IPS-NIHi7 (cell line): ENCODE results near the gene KCNH3.

Experiments
- DNase-seq: peaks from one replicate; pipeline ENCODE4 v3.0.0; 2012; ENCODE audit warnings: mixed read lengths; ENCODE audit errors: extremely low spot score

KCNH3 gene

GRCh38 chr12:49545815-49546214 is 7.0 kb downstream of the KCNH3 start:
- DNase-seq, result no peak

DNA sequence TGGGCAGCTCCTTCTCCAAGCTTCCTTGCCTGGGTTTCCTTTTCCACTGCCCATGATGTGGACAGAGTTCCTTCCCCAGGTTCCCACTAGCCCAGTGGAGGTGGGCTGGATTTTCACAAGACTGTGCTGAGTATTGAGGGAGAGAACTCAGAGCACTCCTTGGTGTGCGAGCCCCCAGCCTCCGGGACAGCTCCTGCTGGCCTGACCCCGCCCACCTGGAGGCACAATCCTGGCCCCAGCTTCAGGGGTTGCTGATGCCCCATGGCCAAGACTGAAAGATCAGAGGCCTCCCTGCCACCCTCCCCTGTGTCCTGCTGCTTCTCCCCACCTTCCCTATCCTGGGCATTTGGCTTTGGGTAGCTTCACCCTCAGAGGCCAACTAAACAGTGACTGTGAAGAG is 7.7 kb downstream of the KCNH3 start:
- DNase-seq, result no peak

GRCh38 chr12:49547090-49547690 is 8.4 kb downstream of the KCNH3 start:
- DNase-seq, result no peak

DNA sequence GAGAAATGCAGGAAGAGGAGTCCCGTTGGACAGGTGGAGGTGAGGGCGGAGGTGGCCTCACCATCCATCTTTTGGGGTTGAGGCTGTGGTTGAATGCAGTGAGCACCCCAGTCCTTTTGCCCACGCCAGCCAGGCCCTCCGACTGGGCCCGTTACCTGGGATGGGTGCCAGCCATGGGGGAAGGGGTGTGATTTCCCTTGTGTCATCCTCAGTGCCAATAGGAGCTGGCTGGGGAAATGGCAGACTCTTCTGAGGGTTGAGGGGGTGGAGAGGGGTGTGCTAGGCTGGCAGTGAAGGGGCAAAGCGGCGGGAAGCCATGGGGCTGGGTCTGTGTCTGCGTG is 9.6 kb downstream of the KCNH3 start:
- no peak for DNase-seq

GRCh38 chr12:49548822-49549648 is 10.2 kb downstream of the KCNH3 start:
- DNase-seq, result peak; percentile 72

GRCh38 chr12:49549735-49550692 is 11.2 kb downstream of the KCNH3 start:
- DNase-seq, result no peak

DNA sequence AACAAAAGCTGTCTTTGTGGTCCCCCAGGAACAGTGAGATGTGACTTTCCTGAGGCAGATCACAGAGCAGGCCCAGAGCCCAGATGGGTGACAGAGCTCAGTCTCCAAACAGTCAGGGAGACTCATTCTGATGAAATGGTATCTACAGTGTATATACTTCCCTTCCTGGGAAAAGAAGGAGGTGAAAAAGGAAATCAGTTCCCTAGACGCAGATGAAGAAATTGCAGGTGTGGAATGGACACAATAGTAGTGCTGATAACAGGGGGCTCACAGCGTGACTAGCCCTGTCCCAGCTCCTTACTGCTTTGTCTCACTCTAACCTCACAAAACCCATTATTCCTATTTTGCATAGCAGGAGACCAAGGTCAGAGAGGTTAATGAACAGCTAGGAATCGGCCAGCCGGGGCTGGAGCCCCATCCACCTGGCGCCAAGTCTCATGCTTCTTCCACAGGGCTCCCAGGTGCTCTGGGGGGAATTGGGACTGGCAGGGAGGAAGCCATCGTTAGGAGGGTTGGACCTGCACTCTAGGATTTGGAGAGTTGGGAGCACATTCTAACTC is 11.9 kb downstream of the KCNH3 start:
- no peak for DNase-seq

DNA sequence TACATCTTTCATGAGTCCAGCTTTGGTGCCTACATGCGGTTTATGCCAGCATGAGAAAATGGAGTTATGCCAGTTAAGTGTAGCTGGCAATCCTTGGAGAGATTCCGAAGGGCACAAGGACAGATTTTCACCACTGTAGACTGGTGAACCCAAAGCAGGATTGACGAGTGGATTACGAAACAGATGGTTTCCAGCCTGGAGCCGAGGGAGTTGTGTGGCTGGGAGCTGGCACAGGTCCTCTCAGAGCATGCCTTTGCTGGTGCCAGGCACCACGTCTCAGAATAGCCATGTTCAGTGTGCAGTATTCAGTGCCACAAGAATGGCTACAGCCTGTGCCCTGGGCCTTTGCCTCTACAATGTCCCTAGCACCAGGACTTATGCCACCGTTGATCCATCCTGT is 13.2 kb downstream of the KCNH3 start:
- no peak for DNase-seq

DNA sequence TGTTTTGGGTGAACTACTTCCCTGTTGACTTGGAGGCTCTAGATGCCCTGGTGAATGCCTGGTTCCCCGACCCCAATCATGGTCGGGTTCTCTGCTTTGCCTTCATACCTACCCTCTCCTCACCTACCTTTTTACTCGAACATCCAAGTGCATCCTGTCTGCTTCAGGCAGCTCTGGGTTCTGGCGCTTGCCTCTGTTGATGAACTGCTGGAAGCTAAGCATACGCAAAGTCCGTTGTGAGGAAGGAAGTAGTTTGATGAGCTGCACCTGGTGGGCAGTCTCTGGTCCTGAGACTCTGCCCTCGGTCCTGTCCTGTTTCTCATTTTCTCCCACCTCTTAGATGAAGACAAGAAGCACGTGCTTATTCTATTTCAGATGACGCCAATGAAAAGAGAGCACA is 13.6 kb downstream of the KCNH3 start:
- no peak for DNase-seq

GRCh38 chr12:49552899-49553298 is 14.1 kb downstream of the KCNH3 start:
- no peak for DNase-seq

DNA sequence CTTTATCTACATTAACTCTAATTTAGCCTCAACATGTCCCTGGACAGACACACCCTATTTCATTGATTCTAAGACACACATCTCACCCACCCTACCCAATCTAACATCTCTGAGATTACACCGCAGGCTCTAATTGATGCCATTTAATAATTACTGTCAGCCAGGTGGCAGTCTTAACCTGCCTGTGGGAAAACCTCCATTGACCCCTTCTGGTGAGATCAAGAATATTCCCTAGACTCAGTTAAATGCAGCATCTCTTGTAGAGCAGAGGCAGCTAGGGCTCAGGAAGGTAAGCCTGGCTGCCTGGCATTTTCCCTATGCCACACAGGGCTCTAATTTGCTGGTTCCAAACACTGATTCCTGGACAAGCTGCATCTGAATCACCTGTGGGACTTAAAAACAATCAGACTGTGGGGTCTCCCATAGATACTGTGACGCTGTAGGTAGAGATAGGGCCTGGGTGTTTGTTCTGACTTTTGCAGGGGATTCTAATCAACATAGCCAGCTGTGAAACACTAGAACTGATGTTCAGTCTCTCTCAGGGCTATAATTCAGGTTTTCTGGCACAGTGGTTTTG is 14.8 kb downstream of the KCNH3 start:
- DNase-seq, result peak; percentile 69

DNA sequence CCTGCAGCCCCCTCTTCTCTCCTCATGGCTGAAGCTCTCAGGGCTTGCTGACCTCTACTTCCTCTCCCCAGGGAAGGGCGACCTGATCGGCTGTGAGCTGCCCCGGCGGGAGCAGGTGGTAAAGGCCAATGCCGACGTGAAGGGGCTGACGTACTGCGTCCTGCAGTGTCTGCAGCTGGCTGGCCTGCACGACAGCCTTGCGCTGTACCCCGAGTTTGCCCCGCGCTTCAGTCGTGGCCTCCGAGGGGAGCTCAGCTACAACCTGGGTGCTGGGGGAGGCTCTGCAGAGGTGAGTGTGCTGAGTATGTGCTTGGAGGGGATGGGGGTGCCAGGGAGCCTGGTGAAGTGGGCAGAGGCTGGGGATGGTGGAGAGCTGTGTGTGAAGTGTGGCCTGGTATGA is 15.4 kb downstream of the KCNH3 start:
- DNase-seq, result no peak

DNA sequence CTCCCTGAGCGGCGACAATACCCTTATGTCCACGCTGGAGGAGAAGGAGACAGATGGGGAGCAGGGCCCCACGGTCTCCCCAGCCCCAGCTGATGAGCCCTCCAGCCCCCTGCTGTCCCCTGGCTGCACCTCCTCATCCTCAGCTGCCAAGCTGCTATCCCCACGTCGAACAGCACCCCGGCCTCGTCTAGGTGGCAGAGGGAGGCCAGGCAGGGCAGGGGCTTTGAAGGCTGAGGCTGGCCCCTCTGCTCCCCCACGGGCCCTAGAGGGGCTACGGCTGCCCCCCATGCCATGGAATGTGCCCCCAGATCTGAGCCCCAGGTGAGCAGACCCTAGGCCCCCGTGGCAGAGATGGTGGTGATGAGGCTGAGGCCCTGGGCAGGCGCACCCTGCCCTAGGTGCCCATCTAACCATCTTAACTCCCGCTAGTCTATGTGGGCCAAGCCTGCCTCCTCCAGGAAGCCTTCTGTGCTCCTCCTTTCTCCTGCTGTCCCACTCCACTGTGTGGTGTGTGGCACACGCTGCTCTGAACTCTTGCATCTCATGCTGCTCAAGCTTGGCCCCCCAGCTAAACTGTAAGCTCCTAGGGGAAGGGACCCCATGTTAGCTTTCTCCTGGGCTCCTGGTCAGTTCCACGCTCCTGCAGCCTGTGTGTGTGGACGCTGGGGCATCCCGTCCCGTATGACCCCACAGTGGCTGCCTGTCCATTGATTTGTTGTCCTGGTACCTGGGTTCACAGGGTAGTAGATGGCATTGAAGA is 17.0 kb downstream of the KCNH3 start:
- DNase-seq, result no peak

DNA sequence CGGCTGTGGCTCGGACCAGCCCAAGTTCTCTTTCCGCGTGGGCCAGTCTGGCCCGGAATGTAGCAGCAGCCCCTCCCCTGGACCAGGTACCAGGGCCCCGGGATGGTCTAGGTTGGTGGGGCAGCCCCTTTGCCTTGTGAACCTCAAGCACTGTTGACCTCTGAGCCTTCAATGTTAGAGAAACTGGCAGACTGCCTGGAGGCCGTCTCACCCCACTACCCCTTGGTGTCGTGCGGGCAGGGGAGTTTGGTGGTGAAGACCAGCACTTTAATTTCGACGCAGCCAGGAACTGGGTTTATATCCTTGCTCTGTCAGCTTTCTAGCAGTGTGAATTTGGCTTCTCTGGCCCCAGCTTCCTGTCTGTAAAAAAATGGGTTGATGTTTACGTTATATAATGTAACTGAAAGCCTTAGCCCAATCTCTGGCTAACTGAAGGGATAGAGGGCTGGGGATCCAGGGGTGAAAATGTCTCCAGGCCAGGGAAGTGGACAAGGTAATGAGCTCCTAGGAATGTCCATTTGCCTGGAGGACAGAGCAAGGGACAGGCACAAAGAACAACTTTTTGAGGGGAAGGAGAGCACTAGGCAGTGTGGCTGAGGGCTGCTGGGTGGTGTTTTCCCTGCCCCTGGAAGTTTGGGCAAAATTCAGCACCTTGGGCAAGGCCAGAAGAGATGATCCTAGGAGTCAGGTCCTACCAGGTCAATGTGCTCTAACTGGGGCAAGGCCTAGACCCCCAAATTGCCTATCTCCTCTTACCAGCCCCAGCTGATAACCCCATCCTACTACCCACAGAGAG is 17.8 kb downstream of the KCNH3 start:
- no peak for DNase-seq

GRCh38 chr12:49557187-49557916 is 18.5 kb downstream of the KCNH3 start:
- DNase-seq, result no peak

DNA sequence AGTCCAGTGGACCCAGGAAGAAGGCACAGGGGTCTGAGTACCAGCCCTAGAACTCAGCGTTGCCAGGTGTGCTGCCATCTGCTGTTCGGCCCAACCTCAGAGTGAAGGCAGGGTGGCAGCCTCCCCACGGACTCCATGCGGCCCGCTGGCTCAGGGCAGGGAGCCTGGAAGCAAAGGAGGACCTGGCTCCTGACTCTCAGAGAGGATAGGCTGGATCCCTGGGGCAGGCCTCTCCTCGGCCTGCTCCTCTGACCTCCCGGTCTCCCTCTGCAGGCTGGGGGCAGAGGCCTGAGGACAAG is 19.0 kb downstream of the KCNH3 start:
- DNase-seq, result no peak

DNA sequence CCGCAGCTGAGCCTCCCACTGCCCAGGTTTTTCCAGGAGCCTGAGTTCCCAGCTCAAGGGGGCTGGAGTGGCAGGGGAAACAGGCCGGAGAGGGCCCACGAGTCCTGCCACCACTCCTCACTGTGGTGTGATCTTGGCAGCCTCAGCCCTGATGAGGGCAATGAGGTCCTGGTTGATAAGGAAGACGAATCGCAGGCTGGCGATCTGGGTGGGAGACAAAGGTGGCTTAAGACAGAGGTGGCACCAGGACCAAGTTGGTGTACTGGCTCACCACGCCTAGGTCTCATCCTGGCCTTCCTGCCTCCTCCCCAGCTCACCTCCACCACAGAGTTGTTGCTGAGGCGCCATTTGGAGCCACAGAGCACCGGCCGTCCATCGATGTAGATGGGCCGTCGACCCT is 19.7 kb downstream of the KCNH3 start:
- no peak for DNase-seq

DNA sequence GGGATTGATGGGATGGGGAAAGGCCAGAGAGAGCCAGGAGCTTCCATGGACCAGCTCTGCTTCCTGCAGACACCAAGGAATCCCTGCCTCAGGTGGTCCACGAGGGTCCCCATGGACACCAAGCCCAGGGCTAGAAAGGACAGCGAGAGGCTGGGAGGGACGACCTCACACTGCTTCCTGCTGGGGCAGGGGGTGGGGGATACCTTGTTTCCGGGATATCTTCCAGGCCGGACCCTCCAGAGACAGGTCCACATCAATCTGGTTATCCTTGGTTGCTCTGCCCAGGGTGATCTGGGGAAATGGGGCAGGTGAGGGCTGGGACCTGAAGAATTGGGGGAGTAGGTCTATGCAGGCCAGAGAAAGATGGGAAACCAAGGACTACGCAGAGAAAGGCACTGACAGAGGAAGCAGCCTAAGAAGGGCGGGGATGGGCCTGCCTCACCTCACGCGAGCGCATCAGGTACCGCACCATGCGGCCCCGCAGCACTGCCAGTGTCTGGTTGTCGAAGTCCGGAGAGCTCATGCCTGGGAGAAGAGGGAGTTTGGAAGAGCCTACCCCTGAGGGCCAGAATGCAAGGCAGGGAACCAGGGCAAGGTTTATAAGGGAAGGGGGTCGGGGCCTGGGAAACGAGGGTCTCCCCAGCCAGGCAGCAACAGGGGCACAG is 20.3 kb downstream of the KCNH3 start:
- DNase-seq, result no peak

GRCh38 chr12:49560695-49561094 is 21.9 kb downstream of the KCNH3 start:
- no peak for DNase-seq
